Neural progenitor cell (in vitro differentiated cells): ENCODE measurements around the gene ESRRG.
A peak's percentile ranks its signal among the peaks of the same experiment; 100 is the strongest.

Experiments
- EZH2 ChIP-seq: fragments of 200-600 bp; sonication (generic); IDR thresholded peaks from 2 replicates; pipeline ENCODE4 v1.6.1; 2017; ENCODE audit warnings: antibody characterized with exemption, mild to moderate bottlenecking, moderate library complexity
- EZH2phosphoT487 ChIP-seq: fragments of 200-600 bp; sonication (generic); IDR thresholded peaks from 2 replicates; pipeline ENCODE4 v1.6.1; 2017; ENCODE audit warnings: antibody characterized with exemption
- TF ChIP-seq, protein P1 (sequence below): fragments of 200-600 bp; sonication (generic); IDR thresholded peaks from 2 replicates; pipeline ENCODE4 v1.5.1; 2017; ENCODE audit warnings: antibody characterized with exemption, mild to moderate bottlenecking

DNA sequence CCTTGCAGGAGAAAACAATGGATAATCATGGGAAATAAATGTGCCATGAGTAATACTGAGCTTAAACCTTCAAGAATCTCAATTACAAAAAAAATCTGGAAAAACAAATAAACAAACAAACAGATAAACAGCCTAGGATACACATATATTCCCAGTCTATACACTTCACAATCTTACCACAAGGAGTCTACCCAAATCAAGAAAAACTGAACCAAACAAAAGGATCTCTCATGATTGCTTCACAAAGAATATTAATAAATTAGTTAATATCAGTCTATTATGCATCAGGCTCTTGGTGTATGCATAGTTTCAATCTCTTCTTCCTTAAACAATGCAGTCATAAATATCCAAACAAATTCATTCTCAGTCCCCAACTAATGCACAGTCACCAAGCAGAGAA lies 3.2 kb upstream of the ESRRG start:
- TF ChIP-seq, protein P1, sequence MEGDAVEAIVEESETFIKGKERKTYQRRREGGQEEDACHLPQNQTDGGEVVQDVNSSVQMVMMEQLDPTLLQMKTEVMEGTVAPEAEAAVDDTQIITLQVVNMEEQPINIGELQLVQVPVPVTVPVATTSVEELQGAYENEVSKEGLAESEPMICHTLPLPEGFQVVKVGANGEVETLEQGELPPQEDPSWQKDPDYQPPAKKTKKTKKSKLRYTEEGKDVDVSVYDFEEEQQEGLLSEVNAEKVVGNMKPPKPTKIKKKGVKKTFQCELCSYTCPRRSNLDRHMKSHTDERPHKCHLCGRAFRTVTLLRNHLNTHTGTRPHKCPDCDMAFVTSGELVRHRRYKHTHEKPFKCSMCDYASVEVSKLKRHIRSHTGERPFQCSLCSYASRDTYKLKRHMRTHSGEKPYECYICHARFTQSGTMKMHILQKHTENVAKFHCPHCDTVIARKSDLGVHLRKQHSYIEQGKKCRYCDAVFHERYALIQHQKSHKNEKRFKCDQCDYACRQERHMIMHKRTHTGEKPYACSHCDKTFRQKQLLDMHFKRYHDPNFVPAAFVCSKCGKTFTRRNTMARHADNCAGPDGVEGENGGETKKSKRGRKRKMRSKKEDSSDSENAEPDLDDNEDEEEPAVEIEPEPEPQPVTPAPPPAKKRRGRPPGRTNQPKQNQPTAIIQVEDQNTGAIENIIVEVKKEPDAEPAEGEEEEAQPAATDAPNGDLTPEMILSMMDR = peak; percentile 37
- no peak for TF ChIP-seq EZH2
- TF ChIP-seq EZH2phosphoT487 = no peak
